ENCODE results near the gene PDZK1IP1.
A peak's percentile ranks its signal among the peaks of the same experiment; 100 is the strongest.
"Not testable (repeated sequence)": the region's sequence is repeated elsewhere in the genome, so short reads cannot be mapped to it uniquely, and the experiment has no call there.

Gene PDZK1IP1

GRCh38 chr1:47196622-47197021 is 6.8 kb upstream of the PDZK1IP1 start:
- no peak for DNase-seq (ENCODE audit: low spot score)

- not testable (repeated sequence) for DNase-seq (ENCODE audit: low spot score)
Measured at GRCh38 chr1:47195981-47196380, 6.1 kb upstream of the PDZK1IP1 start.

- DNase-seq (ENCODE audit: low spot score): no peak
Measured at GRCh38 chr1:47194311-47194710, 4.5 kb upstream of the PDZK1IP1 start.

- DNase-seq (ENCODE audit: low spot score): not testable (repeated sequence)
Measured at GRCh38 chr1:47193496-47193895, 3.7 kb upstream of the PDZK1IP1 start.

GRCh38 chr1:47192458-47193384 is 2.9 kb upstream of the PDZK1IP1 start:
- DNase-seq (ENCODE audit: low spot score): peak; percentile 81

- DNase-seq (ENCODE audit: low spot score): no peak
Measured at GRCh38 chr1:47191940-47192457, 2.2 kb upstream of the PDZK1IP1 start.

- no peak for DNase-seq (ENCODE audit: low spot score)
Measured at GRCh38 chr1:47190857-47191256, 1.0 kb upstream of the PDZK1IP1 start.

- DNase-seq (ENCODE audit: low spot score): no peak
Measured at GRCh38 chr1:47190509-47190855, 646 bp upstream of the PDZK1IP1 start.

GRCh38 chr1:47188791-47189785 is 748 bp downstream of the PDZK1IP1 start:
- DNase-seq (ENCODE audit: low spot score): no peak

- DNase-seq (ENCODE audit: low spot score): peak; percentile 1
Measured at GRCh38 chr1:47187926-47188250, 1.9 kb downstream of the PDZK1IP1 start.

GRCh38 chr1:47187231-47187925 is 2.5 kb downstream of the PDZK1IP1 start:
- DNase-seq (ENCODE audit: low spot score): peak; percentile 8

GRCh38 chr1:47186267-47187185 is 3.3 kb downstream of the PDZK1IP1 start:
- DNase-seq (ENCODE audit: low spot score): peak; percentile 5

GRCh38 chr1:47184822-47185677 is 4.8 kb downstream of the PDZK1IP1 start:
- DNase-seq (ENCODE audit: low spot score): peak; percentile 22

- no peak for DNase-seq (ENCODE audit: low spot score)
Measured at GRCh38 chr1:47184090-47184821, 5.6 kb downstream of the PDZK1IP1 start.

- DNase-seq (ENCODE audit: low spot score): no peak
Measured at GRCh38 chr1:47183308-47184089, 6.3 kb downstream of the PDZK1IP1 start.

- no peak for DNase-seq (ENCODE audit: low spot score)
Measured at GRCh38 chr1:47182676-47183235, 7.1 kb downstream of the PDZK1IP1 start.

GRCh38 chr1:47181955-47182675 is 7.7 kb downstream of the PDZK1IP1 start:
- peak; percentile 5 for DNase-seq (ENCODE audit: low spot score)
